Left cardiac atrium (tissue), 4 donors: ENCODE data around the gene PKDCC. TPM values are rescaled to one million over a fixed set of nuclear protein-coding genes. Genes with fewer than 3 reads are reported as not detected.
"Not testable (repeated sequence)": the region's sequence is repeated elsewhere in the genome, so short reads cannot be mapped to it uniquely, and the experiment has no call there.

Experiments used
- ATAC-seq, 2 donors: fragments of 200-7000 bp; cut with Tn5 transposase; one replicate each; pipeline ENCODE4 v1.9.1; 2020; ENCODE audit warnings: mild to moderate bottlenecking in 2 of 2, moderate library complexity in 2 of 2
- DNase-seq: peaks from one replicate; pipeline ENCODE4 v3.0.0-alpha.2; 2020
- intact Hi-C, 2 donors: fragments of 100-400 bp; cut with DNase I; formaldehyde crosslinking; loops; one replicate each; pipeline versions ENCODE4 v1.14.1 to v1.15.1; 2022 to 2023
- total RNA-seq, 2 donors: library from RNA; stranded (reverse); fragmentation: NEBNext Ultra II Directional; extraction: Animal tissue kit (Norgen Biotek cat#: 25700); gene quantifications; one replicate each; pipeline ENCODE4 v1.2.1, GENCODE V29; 2021
- donor health status: DM: no; HTN: yes; CAD: no.
- donor health status: DM: no; HTN: yes; CAD: no; lungs with severe emphysema.
- donor health status: DM: yes; HTN: yes; CAD: no.
- donor health status: Dilated cardiomyopathy.

The PKDCC gene
- total RNA-seq, 2 donors from 2014 or later: 138 to 209 TPM

DNA sequence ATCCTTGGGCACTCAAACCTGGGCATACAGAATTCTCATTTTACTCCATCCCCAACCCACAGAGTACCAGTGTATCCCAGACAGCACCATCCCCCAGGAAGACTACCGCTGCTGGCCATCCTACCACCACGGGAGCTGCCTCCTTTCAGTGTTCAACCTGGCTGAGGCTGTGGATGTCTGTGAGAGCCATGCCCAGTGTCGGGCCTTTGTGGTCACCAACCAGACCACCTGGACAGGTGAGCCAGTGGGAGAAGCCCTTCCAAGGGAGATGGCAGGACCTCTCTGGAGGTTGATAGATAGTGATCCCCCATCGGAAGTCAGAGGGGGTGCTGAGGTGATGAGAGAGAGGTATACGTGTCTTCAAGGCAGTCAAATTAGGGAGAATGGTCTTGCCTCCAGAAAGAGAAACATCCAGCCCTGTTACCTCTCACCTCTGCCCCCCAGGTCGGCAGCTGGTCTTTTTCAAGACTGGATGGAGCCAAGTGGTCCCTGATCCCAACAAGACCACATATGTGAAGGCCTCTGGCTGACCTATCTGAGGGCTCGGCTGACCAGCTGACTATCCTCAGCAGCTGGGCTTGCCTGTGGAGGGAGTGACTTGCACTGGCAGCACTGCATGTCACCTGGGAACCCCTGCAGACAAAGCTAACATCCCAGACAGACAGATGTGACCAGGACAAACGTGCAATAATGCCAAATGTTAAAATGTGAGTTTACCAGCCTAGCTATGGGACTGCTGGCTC is 9.5 kb downstream of the PKDCC start:
- ATAC-seq (no peak), DNase-seq (no peak)
- intact Hi-C loops: no loop called here

GRCh38 chr2:42057902-42058450 is 10.2 kb downstream of the PKDCC start:
- ATAC-seq: no peak
- DNase-seq: no peak
- intact Hi-C loops: no loop called here

DNA sequence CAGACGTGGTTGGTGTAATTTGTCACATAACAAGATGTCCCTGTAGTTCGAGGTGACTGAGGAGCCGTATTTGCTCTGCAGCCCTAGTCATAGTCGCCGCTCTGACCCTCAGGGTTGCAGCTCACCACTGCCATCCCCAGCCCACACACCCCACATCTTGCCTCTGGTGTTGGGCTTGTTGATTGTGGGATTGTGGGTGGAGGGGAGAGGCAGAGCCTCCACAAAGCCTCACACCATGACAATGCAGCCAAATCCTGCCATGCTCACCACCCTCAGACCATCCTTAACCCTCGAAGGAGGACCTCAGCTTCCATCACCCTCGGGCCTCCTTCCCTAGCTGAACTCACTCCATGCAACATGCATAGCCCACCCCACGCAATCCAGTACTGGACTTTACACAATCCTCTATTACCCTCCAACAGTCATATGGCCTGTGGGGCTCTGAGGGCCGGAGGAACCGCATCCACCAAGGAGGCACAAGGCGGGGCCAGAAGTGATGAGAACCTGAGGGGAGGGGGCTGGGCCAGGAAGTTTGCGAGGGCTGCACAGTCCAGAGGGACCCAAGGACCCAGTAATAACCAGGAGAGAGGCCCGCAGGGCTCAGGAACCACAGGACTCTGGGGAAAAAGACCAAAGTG is 11.6 kb downstream of the PKDCC start:
- intact Hi-C loops: no loop called here
- DNase-seq (no peak), ATAC-seq (no peak)

DNA sequence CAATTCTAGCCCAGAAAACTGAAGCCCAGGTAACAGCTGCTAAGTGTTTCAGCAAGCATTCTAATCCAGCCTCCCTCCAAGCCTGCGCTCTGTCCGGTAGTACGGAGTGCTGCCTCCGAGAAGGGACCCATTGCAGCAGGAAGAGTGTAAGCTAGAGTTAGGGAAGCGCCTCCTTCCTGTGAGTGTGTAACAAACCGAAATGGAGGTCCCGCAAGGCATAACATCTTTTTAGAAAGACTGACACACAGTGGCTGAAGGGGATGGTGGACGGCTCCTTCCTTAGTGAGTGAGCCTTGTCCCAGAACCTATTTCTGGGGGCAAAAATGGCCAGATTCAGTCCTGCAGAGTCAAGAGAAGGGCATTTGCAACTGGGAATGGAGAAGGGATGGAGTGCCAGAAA is 12.2 kb downstream of the PKDCC start:
- DNase-seq (no peak), ATAC-seq (peak; percentile 11 to 15)
- intact Hi-C loops: no loop called here

DNA sequence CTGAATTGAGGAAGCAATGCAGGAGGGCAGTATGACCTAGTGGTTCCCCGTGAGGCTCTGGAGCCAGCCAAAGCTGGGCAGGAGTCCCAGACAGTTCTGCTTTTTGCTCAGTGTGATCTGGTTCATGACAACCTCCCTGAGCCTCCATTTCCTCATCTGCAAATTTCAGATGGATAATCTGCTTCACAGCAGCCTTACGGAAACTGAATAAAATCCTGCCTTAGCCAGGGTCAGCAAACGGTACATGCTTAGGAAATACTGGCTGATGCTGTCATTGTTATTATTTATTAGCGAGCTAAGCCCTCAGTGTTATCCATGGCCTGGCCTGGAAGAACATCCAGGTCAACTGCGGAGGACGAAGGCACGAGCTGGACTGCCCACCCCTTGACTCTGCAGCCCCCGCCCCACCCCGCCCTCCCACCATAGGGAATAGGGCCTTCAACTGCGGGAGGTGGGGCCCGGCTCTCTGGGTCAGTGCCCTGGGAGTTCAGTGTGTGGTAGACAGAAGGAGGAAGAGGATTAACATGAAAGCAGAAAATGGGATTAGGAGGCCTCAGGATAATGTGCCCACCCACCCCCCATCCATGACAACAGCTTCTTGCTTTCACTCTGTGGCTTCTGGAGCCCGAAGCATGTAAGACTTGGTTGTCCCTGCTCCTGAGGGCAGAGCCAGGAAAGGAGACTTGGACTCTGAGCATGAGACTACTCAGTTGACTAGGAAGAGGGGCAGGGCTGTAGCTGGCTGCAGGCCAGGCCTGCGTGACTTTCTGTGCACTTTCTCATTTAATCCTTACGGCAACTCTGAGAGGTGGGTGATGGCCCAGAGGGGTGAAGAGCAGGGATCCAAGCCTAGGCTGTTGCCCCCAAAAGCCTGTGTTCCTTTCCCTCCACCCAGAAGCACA is 13.1 kb downstream of the PKDCC start:
- peak; percentile 63 to 72 for ATAC-seq
- DNase-seq: peak; percentile 64
- intact Hi-C loops: no loop called here

DNA sequence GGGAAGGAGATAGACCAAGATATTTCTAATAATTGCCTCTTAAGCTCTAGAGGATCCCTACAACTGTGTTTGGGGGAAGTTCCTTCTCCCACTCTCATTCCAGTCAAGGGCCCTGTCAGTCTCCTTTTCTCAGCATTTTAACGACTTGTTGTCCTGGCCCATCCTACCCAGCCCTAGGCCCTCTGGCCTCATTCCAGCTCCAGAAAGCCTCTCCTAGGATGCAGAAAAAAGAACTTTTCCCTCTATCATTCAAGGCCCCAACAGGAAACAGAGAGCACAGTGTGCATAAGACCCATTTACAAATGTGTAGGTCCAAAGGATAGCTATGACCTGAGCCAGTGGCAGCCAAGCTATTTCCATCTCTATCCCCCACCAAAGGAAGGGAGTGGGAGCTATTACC is 14.0 kb downstream of the PKDCC start:
- intact Hi-C loops: no loop called here
- DNase-seq (no peak), ATAC-seq (no peak)

DNA sequence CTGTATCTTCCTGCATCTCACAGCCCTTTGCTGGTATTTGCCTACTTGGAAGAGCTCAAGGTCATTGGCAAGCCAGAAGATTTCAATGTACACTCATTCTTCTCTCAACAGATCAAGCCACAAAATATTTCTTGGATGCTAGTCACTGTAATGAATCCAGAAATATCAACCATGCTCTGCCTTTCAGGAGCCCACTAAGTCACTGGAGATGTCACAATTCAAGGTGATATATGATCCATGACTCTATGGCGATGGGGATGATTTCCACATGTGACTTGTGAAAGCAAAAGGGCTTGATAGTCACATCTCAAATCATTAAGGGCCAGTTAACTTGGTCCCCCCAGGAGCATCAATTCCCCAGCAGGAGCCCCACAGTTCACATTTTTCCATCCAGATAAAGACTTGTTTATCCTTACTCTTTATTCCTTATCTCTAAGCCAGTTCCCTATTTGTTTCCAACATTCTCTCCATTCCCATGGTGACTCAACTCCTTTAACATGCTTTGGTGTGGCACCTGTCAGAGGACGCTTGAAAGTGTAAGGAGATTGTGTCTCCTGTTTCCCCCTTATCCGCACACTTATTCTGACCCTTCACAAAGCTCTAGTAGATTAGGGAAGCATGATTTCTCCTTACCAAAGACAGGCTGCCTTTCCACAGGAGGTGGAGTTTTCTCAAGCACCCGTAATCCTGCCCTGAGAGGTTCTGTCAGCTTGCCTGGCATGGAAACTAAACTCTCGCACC is 15.8 kb downstream of the PKDCC start:
- peak in 1 of 2 donors; percentile 17 for ATAC-seq
- intact Hi-C loops: no loop called here
- no peak for DNase-seq

DNA sequence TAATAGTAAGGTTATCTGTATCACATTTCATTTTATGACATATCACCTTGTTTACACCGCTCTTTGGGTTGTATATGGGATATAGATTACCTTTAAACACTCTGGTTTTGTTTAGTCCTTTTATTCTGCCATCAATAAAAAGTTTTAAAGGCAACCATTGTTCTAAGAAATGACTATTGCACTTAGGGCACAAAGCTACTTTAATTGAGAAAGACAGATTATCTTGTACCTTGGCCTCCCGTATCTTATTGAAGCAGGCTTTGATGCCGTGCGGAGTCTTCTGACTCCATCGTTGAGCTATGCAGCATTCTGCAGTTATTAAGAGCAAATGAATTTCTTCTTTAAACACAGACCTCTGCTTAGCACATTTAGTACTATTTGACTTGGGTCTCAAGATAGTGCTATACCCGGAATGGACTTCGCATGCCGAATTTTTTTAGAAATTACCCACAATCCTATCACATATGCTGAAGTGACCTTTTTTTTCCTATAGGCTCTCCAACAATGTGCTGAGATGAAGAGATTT is 16.7 kb downstream of the PKDCC start:
- DNase-seq (no peak), ATAC-seq (peak in 1 of 2 donors; percentile 21)
- intact Hi-C loops: no loop called here

DNA sequence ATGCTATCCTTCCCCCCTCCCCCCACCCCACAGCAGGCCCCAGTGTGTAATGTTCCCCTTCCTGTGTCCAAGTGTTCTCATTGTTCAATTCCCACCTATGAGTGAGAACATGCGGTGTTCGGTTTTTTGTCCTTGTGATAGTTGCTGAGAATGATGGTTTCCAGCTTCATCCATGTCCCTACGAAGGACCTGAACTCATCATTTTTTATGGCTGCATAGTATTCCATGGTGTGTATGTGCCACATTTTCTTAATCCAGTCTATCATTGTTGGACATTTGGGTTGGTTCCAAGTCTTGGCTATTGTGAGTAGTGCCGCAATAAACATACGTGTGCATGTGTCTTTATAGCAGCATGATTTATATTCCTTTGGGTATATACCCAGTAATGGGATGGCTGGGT is 17.9 kb downstream of the PKDCC start:
- DNase-seq, ATAC-seq, intact Hi-C loops: not testable (repeated sequence)

GRCh38 chr2:42067001-42067400 is 19.2 kb downstream of the PKDCC start:
- DNase-seq, ATAC-seq, intact Hi-C loops: not testable (repeated sequence)

DNA sequence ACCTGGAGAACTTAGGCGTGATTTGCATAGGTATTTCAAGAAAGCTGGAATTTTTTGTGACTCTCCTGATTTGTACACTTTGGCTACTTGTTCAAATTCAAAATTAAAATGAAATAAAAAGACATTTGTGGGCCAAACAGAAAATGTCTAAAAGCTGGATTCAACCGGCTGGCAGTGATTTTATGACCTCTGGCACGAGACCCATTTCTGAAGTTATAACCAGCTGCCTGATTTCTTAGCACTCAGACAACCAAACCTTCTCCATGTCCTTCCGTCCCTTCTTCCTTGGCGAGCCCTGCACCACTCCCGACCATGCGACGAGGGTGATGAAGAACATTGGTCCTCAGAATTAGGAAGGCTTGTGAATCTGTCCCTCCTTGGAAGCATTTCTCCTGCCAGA is 19.7 kb downstream of the PKDCC start:
- no peak for ATAC-seq
- intact Hi-C loops: no loop called here
- DNase-seq: no peak

DNA sequence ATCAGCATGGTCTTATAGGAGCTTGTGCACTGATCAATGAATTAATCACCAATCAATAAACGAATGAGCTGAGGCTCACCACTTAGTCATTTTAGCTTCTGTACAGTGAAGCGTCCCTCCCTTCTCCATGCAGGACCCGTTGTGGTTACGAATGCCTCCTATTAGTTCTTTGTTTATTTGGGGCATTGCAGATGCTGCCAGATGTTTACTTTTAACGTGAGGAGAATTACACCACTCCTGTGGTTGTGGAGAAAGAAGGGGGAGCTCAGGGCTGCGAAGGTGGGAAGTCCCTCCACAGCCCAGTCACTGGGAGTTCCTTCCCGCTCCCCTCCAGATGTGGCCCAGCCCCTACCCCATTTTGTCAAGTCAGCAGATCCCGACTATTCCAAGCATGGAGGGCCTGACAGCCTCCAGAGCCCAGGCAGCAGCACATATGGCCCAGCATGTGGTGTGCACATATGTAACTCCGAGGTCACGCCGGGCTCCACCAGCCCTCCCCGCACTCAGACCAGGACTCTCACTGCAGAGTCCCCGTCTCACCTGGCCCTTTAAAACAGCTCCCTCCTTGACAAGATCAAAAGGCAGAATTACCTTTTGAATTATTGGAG is 20.9 kb downstream of the PKDCC start:
- intact Hi-C loops: no loop called here
- ATAC-seq (no peak), DNase-seq (no peak)

DNA sequence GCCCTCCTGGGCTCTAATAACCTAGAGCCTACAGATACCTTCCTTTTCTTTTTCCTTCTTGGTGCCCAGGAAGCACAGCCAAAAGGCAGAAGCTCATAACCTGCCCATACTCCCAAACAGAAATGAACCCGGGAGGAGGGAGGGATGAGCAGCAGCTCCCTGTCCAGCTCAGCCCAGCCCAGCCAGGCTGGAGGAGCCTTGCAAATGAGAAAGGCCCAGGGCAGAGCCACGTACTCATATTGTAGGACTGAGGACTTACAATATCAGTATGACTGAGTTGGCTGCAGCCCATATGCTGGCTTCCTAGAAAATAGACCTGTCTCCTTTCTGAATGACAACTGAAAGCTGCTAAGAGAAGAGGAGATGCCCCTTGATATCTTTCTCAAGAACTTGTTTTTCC is 21.7 kb downstream of the PKDCC start:
- intact Hi-C loops: no loop called here
- DNase-seq (no peak), ATAC-seq (no peak)

GRCh38 chr2:42071791-42072190 is 24.0 kb downstream of the PKDCC start:
- DNase-seq (no peak), ATAC-seq (peak in 1 of 2 donors; percentile 55)
- intact Hi-C loops: no loop called here

GRCh38 chr2:42072349-42073118 is 24.7 kb downstream of the PKDCC start:
- intact Hi-C loops: no loop called here
- ATAC-seq (peak; percentile 75 to 82), DNase-seq (peak; percentile 47)

GRCh38 chr2:42073739-42074503 is 26.1 kb downstream of the PKDCC start:
- intact Hi-C loops: no loop called here
- peak in 1 of 2 donors; percentile 42 for ATAC-seq

GRCh38 chr2:42074661-42075060 is 26.8 kb downstream of the PKDCC start:
- intact Hi-C loops: no loop called here
- ATAC-seq: no peak
- DNase-seq: no peak

More at GRCh38 chr2:42073739-42074503, 26.1 kb downstream of the PKDCC start:
- DNase-seq: no peak
